Ovary (tissue), 9 donors: ENCODE data around the gene SLC6A18. TPM values are rescaled to one million over a fixed set of nuclear protein-coding genes. Genes with fewer than 3 reads are reported as not detected.
A peak's percentile ranks its signal among the peaks of the same experiment; 100 is the strongest.

ENCODE experiments used
- DNase-seq, 5 donors: peaks; one replicate each; pipeline ENCODE4 v3.0.0-alpha.2; 2019 to 2020
- H3K27ac ChIP-seq, 2 donors: fragments of 200-600 bp; one replicate each; pipeline versions ENCODE4 v1.5.1 to v1.8.0; 2019 to 2022
- H3K27me3 ChIP-seq: fragments of 200-600 bp; one replicate; pipeline ENCODE4 v1.8.0; 2022
- H3K36me3 ChIP-seq: fragments of 200-600 bp; sonication (generic); one replicate; pipeline ENCODE4 v1.5.1; 2019
- H3K4me1 ChIP-seq: one replicate; pipeline ENCODE4 v1.8.1; 2013; ENCODE audit warnings: mild to moderate bottlenecking, moderate library complexity; ENCODE audit not compliant: insufficient read depth
- H3K4me3 ChIP-seq: fragments of 200-600 bp; sonication (generic); one replicate; pipeline ENCODE4 v1.5.1; 2017
- H3K9me3 ChIP-seq, 2 donors: fragments of 200-600 bp in 1 of 2; sonication (generic) in 1 of 2; one replicate each; pipeline versions ENCODE4 v1.5.1 to v1.8.1; 2013 to 2019; ENCODE audit warnings: mild to moderate bottlenecking in 1 of 2, moderate library complexity in 1 of 2
- CTCF ChIP-seq, 3 donors: fragments of 450-650 bp in 2 of 3; fragments of 200-600 bp in 1 of 3; IDR thresholded peaks; one replicate each; pipeline versions ENCODE4 v1.5.1 to v1.8.0; 2016 to 2022; ENCODE audit warnings: antibody characterized with exemption in 3 of 3, mild to moderate bottlenecking in 1 of 3
- EP300 ChIP-seq: sonication (generic); formaldehyde crosslinking; IDR thresholded peaks from one replicate; pipeline ENCODE4 v1.6.1; 2017; ENCODE audit warnings: antibody characterized with exemption
- POLR2A ChIP-seq: fragments of 450-650 bp; IDR thresholded peaks from one replicate; pipeline ENCODE4 v1.6.1; 2017; ENCODE audit warnings: antibody characterized with exemption, mild to moderate bottlenecking, moderate library complexity
- WGBS, 3 donors: extraction: QIAGEN DNeasy Blood & Tissue Kit in 1 of 3; methylation state at CpG; one replicate each; pipeline versions ENCODE4 v1.1.5 to v1.1.7; 2013 to 2017; 5-methylcytosine and 5-hydroxymethylcytosine counted together
- intact Hi-C, 4 donors: fragments of 100-400 bp; cut with DNase I; formaldehyde crosslinking; loops; one replicate each; pipeline versions ENCODE4 v1.11.0 to v1.15.1; 2022 to 2023
- polyA plus RNA-seq, 2 donors: library from polyadenylated mRNA; stranded (reverse); fragments of 200-250 nt in 1 of 2; fragments of 350-450 nt in 1 of 2; fragmentation: Illumina TruSeq in 1 of 2; extraction: RNeasy Lipid Tissue Mini Kit (QIAGEN cat#74804) in 1 of 2; gene quantifications; one replicate each; pipeline ENCODE4 v1.2.3, GENCODE V29; 2013 to 2014
- total RNA-seq, 7 donors: library from RNA; depleted of rRNA in 2 of 7; stranded (reverse); fragments of >200 nt in 2 of 7; fragmentation: NEBNext Ultra II Directional in 3 of 7; extraction: Animal tissue kit (Norgen Biotek cat#: 25700) in 3 of 7; gene quantifications; one replicate each; pipeline versions ENCODE4 v1.1.0 to v1.2.4, GENCODE V29; 2016 to 2023
- donor health status: DM: no; HTN: no; CAD: no; lungs with moderate emphysema.
- donor health status: DM: no; HTN: no; CAD: no.
- donor health status: Bipolar disorder and iron deficiency.
- donor health status: DM: yes; HTN: yes; CAD: no.
- donor health status: DM: no; HTN: no; CAD: no.
- donor health status: DM: yes; HTN: yes; CAD: no.

SLC6A18 gene
- total and polyA plus RNA-seq, 9 donors = not detected

DNA sequence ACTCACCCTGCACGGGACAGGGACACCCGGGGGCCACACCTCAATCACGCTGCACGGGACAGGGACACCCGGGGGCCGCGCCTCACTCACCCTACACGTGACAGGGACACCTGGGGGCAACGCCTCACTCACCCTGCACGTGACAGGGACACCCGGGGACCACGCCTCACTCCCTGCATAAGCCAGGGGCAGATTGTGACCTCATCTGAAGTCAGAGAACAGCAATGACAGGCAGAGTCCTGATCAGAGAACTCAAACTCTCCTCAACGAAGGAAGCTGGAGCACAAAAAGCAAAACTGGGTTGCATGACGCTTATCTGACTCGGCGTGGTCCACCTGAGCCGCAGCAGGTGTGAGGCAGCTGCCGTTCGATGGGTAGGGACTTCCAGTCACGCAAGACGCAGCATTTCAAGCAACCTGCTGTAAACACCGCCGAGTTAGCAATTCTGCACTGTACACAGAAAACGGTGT is 66.5 kb downstream of the SLC6A18 start:
- Histone ChIP-seq H3K27me3 (no peaks in the 10 kb centered on the region), H3K27ac (no peak overlapping the region), H3K36me3 (no peaks in the 10 kb centered on the region), H3K4me1 (no peaks in the 10 kb centered on the region), H3K4me3 (no peak overlapping the region), H3K9me3 (no peaks in the 10 kb centered on the region)
- no peak for TF ChIP-seq POLR2A
- no peak for TF ChIP-seq EP300
- no peak for TF ChIP-seq CTCF (IDR thresholded peaks at IDR 0.05)
- WGBS, 3 donors = 79 to 81% (median 80%) methylated on average over 24 of the region's 24 CpGs
- intact Hi-C loops = no loop called here
- peak in 1 of 5 donors; percentile 14 for DNase-seq

- Histone ChIP-seq H3K9me3 (no peaks in the 10 kb centered on the region), H3K27me3 (no peaks in the 10 kb centered on the region), H3K4me3 (no peak overlapping the region), H3K27ac (no peak overlapping the region), H3K36me3 (no peaks in the 10 kb centered on the region), H3K4me1 (no peaks in the 10 kb centered on the region)
- WGBS, 3 donors = 61 to 69% (median 65%) methylated on average over 6 of the region's 6 CpGs
- intact Hi-C loops = no loop called here
- DNase-seq = peak in 2 of 5 donors; percentile 0 to 3
- TF ChIP-seq POLR2A = no peak
- TF ChIP-seq CTCF (IDR thresholded peaks at IDR 0.05) = no peak
- TF ChIP-seq EP300 = no peak
Measured at GRCh38 chr5:1292139-1292538, 67.0 kb downstream of the SLC6A18 start.

DNA sequence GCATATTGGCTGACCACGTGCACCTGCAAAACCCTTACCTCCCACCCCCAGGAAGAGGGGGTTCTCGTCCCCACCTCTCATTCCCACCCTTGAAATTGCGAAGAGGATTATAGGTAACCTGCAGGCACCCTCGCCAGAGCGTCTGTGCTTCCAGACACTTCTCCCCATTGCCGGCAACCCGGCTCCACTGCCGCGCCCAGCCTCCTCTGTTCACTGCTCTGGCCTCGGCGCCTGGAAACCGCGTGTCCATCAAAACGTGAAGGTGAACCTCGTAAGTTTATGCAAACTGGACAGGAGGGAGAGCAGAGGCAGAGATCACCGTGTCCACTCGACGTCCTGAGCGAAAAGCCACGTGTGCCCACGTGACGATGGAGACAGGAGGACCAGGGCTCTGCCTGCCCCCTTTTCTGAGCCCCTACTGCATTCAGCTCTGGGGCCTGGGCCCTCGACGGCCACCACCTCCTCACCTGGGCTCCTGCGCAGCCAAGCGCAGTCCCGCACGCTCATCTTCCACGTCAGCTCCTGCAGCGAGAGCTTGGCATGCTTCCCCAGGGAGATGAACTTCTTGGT is 67.8 kb downstream of the SLC6A18 start:
- intact Hi-C loops = no loop called here
- H3K9me3 ChIP-seq = no peaks in the 10 kb centered on the region
- no peak overlapping the region for H3K27ac ChIP-seq
- TF ChIP-seq EP300 = no peak
- TF ChIP-seq POLR2A = no peak
- TF ChIP-seq CTCF (IDR thresholded peaks at IDR 0.05) = no peak
- 78 to 86% (median 79%) methylated on average over 30 of the region's 30 CpGs for WGBS, 3 donors
- no peaks in the 10 kb centered on the region for H3K4me1 ChIP-seq
- peak in 1 of 5 donors; percentile 19 for DNase-seq
- H3K27me3 ChIP-seq = no peaks in the 10 kb centered on the region
- no peaks in the 10 kb centered on the region for H3K36me3 ChIP-seq
- H3K4me3 ChIP-seq = no peak overlapping the region

- no peak for TF ChIP-seq POLR2A
- no peak for TF ChIP-seq CTCF (IDR thresholded peaks at IDR 0.05)
- TF ChIP-seq EP300 = no peak
- no peak overlapping the region for H3K4me3 ChIP-seq
- H3K4me1 ChIP-seq = no peaks in the 10 kb centered on the region
- H3K36me3 ChIP-seq = no peaks in the 10 kb centered on the region
- intact Hi-C loops = no loop called here
- DNase-seq = peak in 2 of 5 donors; percentile 8 to 17
- H3K27me3 ChIP-seq = no peaks in the 10 kb centered on the region
- H3K9me3 ChIP-seq = no peaks in the 10 kb centered on the region
- no peak overlapping the region for H3K27ac ChIP-seq
- 87 to 90% (median 87%) methylated on average over 56 to 60 of the region's 60 CpGs for WGBS, 3 donors
Measured at GRCh38 chr5:1293416-1294205, 68.4 kb downstream of the SLC6A18 start.
